Inflammatory macrophage (primary cell): ENCODE results near the gene NDC80.
"Not testable (repeated sequence)": the region's sequence is repeated elsewhere in the genome, so short reads cannot be mapped to it uniquely, and the experiment has no call there.

Experiments used
- DNase-seq, 2 donors: peaks; one replicate each; pipeline ENCODE4 v3.0.0-alpha.2; 2020 to 2022

The NDC80 gene

GRCh38 chr18:2629003-2629402, 57.6 kb downstream of the NDC80 start:
- no peak for DNase-seq

- no peak for DNase-seq
Measured at GRCh38 chr18:2635586-2635985, 64.2 kb downstream of the NDC80 start.

GRCh38 chr18:2636126-2636631, 64.8 kb downstream of the NDC80 start:
- DNase-seq: no peak

GRCh38 chr18:2641638-2642037, 70.3 kb downstream of the NDC80 start:
- peak; percentile 26 to 65 for DNase-seq

GRCh38 chr18:2642771-2643170, 71.4 kb downstream of the NDC80 start:
- DNase-seq: no peak

- DNase-seq: no peak
Measured at GRCh38 chr18:2644535-2644934, 73.2 kb downstream of the NDC80 start.

GRCh38 chr18:2651981-2652380, 80.6 kb downstream of the NDC80 start:
- no peak for DNase-seq

- peak; percentile 43 to 50 for DNase-seq
Measured at GRCh38 chr18:2653467-2653866, 82.1 kb downstream of the NDC80 start.

- DNase-seq: no peak
Measured at GRCh38 chr18:2654169-2654927, 83.0 kb downstream of the NDC80 start.

GRCh38 chr18:2654928-2655177, 83.5 kb downstream of the NDC80 start:
- DNase-seq: no peak

GRCh38 chr18:2655178-2655953, 84.0 kb downstream of the NDC80 start, which contains the start of gene SMCHD1:
TSS of gene SMCHD1 (plus strand) at chr18:2655726. CDS start at chr18:2656076, 350 bp downstream.
- peak; percentile 77 to 88 for DNase-seq

- DNase-seq: no peak
Measured at GRCh38 chr18:2655954-2656236, 84.5 kb downstream of the NDC80 start.

- DNase-seq: peak; percentile 42 to 53
Measured at GRCh38 chr18:2656237-2656980, 85.1 kb downstream of the NDC80 start.

GRCh38 chr18:2656981-2657512, 85.7 kb downstream of the NDC80 start:
- no peak for DNase-seq

- DNase-seq: peak; percentile 46 to 84
Measured at GRCh38 chr18:2657788-2658458, 86.6 kb downstream of the NDC80 start.

GRCh38 chr18:2660849-2661248, 89.5 kb downstream of the NDC80 start:
- DNase-seq: not testable (repeated sequence)

- DNase-seq: not testable (repeated sequence)
Measured at GRCh38 chr18:2662288-2662687, 90.9 kb downstream of the NDC80 start.

GRCh38 chr18:2662990-2663389, 91.6 kb downstream of the NDC80 start:
- DNase-seq: no peak
